Smooth muscle cell (in vitro differentiated cells): ENCODE results near the gene DAPK2. TPM values are rescaled to one million over a fixed set of nuclear protein-coding genes. Genes with fewer than 3 reads are reported as not detected.

ENCODE experiments used
- DNase-seq: peaks from one replicate; lab custom pipeline; 2025; ENCODE audit not compliant: unreplicated experiment; lab: John Stamatoyannopoulos, UW
- H2AFZ ChIP-seq: fragments of 200-600 bp; sonication (generic); 2 replicates; pipeline ENCODE4 v1.6.0; 2016; ENCODE audit warnings: antibody characterized with exemption, low read depth, mild to moderate bottlenecking
- H3F3A ChIP-seq: fragments of 200-600 bp; sonication (generic); 2 replicates; pipeline ENCODE4 v1.6.0; 2017; ENCODE audit warnings: antibody characterized with exemption, low read depth
- H3K27ac ChIP-seq: fragments of 200-600 bp; sonication (generic); 2 replicates; pipeline ENCODE4 v1.5.1; 2016; ENCODE audit warnings: low read depth, mild to moderate bottlenecking
- H3K27me3 ChIP-seq: fragments of 200-600 bp; sonication (generic); 2 replicates; pipeline ENCODE4 v1.6.1; 2016; ENCODE audit warnings: low read depth, mild to moderate bottlenecking
- H3K36me3 ChIP-seq: fragments of 200-600 bp; sonication (generic); 2 replicates; pipeline ENCODE4 v1.5.1; 2016; ENCODE audit warnings: low read depth
- H3K4me1 ChIP-seq: fragments of 200-600 bp; sonication (generic); 2 replicates; pipeline ENCODE4 v1.5.1; 2016; ENCODE audit warnings: low read depth
- H3K4me2 ChIP-seq: fragments of 200-600 bp; sonication (generic); 2 replicates; pipeline ENCODE4 v1.6.0; 2016; ENCODE audit warnings: mild to moderate bottlenecking
- H3K4me3 ChIP-seq: fragments of 200-600 bp; sonication (generic); 2 replicates; pipeline ENCODE4 v1.5.1; 2016; ENCODE audit warnings: mild to moderate bottlenecking
- H3K79me2 ChIP-seq: fragments of 200-600 bp; sonication (generic); 2 replicates; pipeline ENCODE4 v1.6.0; 2016; ENCODE audit warnings: low read depth, mild to moderate bottlenecking
- H3K9ac ChIP-seq: fragments of 200-600 bp; sonication (generic); 2 replicates; pipeline ENCODE4 v1.6.0; 2016; ENCODE audit warnings: low read depth
- H3K9me3 ChIP-seq: fragments of 200-600 bp; sonication (generic); replicated peaks from 2 replicates; pipeline ENCODE4 v1.5.1; 2016; ENCODE audit warnings: low read depth
- H4K20me1 ChIP-seq: fragments of 200-600 bp; sonication (generic); 2 replicates; pipeline ENCODE4 v1.6.0; 2016; ENCODE audit warnings: low read depth
- CTCF ChIP-seq: fragments of 200-600 bp; sonication (generic); IDR thresholded peaks from 2 replicates; pipeline ENCODE4 v1.5.1; 2017; ENCODE audit warnings: borderline replicate concordance, mild to moderate bottlenecking, antibody characterized with exemption; ENCODE audit not compliant: insufficient read depth, poor library complexity, severe bottlenecking
- WGBS: methylation state at CpG from one replicate; pipeline ENCODE4 v1.1.7; 2016; ENCODE audit warnings: low lambda C conversion rate; 5-methylcytosine and 5-hydroxymethylcytosine counted together
- polyA plus RNA-seq: library from polyadenylated mRNA; unstranded; fragments of >200 nt; fragmentation: Nextera tagmentation; extraction: Ambion mirVana; gene quantifications from 2 replicates; pipeline ENCODE4 v1.2.1, GENCODE V29; 2016
- total RNA-seq: library from RNA; depleted of rRNA; stranded (reverse); fragments of >200 nt; gene quantifications from 2 replicates; pipeline ENCODE4 v1.2.3, GENCODE V29; 2014

Gene DAPK2
- total and polyA plus RNA-seq, 2 experiments from 2014 or later = not detected

GRCh38 chr15:63994073-63994600, 52.1 kb downstream of the DAPK2 start:
- H3K9me3 ChIP-seq = no peaks in the 10 kb centered on the region
- TF ChIP-seq CTCF = no peak
- 78% methylated on average over 4 of the region's 4 CpGs for WGBS
- no peaks in the 10 kb centered on the region for H4K20me1 ChIP-seq
- H3F3A ChIP-seq = no peaks in the 10 kb centered on the region
- no peak for DNase-seq
- no peak overlapping the region for H2AFZ ChIP-seq
- no peaks in the 10 kb centered on the region for H3K79me2 ChIP-seq
- H3K9ac ChIP-seq = no peak overlapping the region
- no peaks in the 10 kb centered on the region for H3K4me1 ChIP-seq
- H3K36me3 ChIP-seq = no peaks in the 10 kb centered on the region
- no peak overlapping the region for H3K27ac ChIP-seq
- H3K4me3 ChIP-seq = no peak overlapping the region
- H3K4me2 ChIP-seq = no peak overlapping the region
- H3K27me3 ChIP-seq = no peaks in the 10 kb centered on the region

GRCh38 chr15:63992300-63992699, 54.0 kb downstream of the DAPK2 start:
- no peaks in the 10 kb centered on the region for H3F3A ChIP-seq
- TF ChIP-seq CTCF = no peak
- no peaks in the 10 kb centered on the region for H3K27me3 ChIP-seq
- H3K36me3 ChIP-seq = no peaks in the 10 kb centered on the region
- no peaks in the 10 kb centered on the region for H3K9me3 ChIP-seq
- no peak overlapping the region for H3K9ac ChIP-seq
- H4K20me1 ChIP-seq = no peaks in the 10 kb centered on the region
- H3K4me1 ChIP-seq = no peaks in the 10 kb centered on the region
- no peak overlapping the region for H2AFZ ChIP-seq
- WGBS = 83% methylated on average over 1 of the region's 1 CpG
- DNase-seq = no peak
- no peak overlapping the region for H3K4me3 ChIP-seq
- H3K79me2 ChIP-seq = no peaks in the 10 kb centered on the region
- H3K4me2 ChIP-seq = no peak overlapping the region
- H3K27ac ChIP-seq = no peak overlapping the region

GRCh38 chr15:63991706-63992105, 54.6 kb downstream of the DAPK2 start:
- Histone ChIP-seq H3K4me1 (no peaks in the 10 kb centered on the region), H2AFZ (no peak overlapping the region), H3F3A (no peaks in the 10 kb centered on the region), H3K4me2 (no peak overlapping the region), H3K4me3 (no peak overlapping the region), H3K36me3 (no peaks in the 10 kb centered on the region), H3K27ac (no peak overlapping the region), H3K79me2 (no peaks in the 10 kb centered on the region), H3K9me3 (no peaks in the 10 kb centered on the region), H4K20me1 (no peaks in the 10 kb centered on the region), H3K9ac (no peak overlapping the region), H3K27me3 (no peaks in the 10 kb centered on the region)
- DNase-seq = no peak
- no peak for TF ChIP-seq CTCF
- 92% methylated on average over 3 of the region's 3 CpGs for WGBS

DNA sequence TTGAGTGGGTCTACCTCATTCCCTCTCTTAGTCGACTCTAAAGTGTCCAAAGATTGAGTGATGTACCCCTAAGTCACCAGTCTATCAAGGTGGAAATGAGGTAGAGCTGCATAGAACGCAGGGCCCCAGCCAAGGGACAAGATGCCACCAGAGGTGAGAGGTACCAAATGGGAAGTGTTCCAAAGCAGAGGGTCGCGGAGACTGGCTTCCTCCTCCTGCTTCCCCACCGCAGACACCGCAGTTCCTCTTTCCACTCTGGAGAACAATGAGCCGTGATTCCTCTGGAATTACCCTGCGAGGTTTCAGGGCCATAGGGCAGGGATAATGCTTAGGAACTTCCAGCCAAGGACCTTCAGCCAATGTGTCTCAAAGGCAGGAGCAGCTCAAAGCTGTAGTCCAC, 55.8 kb downstream of the DAPK2 start:
- Histone ChIP-seq H4K20me1 (no peaks in the 10 kb centered on the region), H3K9me3 (no peaks in the 10 kb centered on the region), H3K27me3 (no peaks in the 10 kb centered on the region), H3K4me1 (no peaks in the 10 kb centered on the region), H2AFZ (no peak overlapping the region), H3K27ac (no peak overlapping the region), H3K4me3 (no peak overlapping the region), H3F3A (no peaks in the 10 kb centered on the region), H3K4me2 (no peak overlapping the region), H3K79me2 (no peaks in the 10 kb centered on the region), H3K9ac (no peak overlapping the region), H3K36me3 (no peaks in the 10 kb centered on the region)
- no peak for TF ChIP-seq CTCF
- 88% methylated on average over 8 of the region's 8 CpGs for whole genome bisulfite sequencing
- no peak for DNase-seq
